ENCODE data around the gene LY6G6C.
A peak's percentile ranks its signal among the peaks of the same experiment; 100 is the strongest.

Gene LY6G6C

GRCh38 chr6:31702819-31703716 is 18.5 kb downstream of the LY6G6C start, which contains the start of gene ABHD16A:
Gene ABHD16A, minus strand, starts transcription at chr6:31703324. Its CDS starts 43 bp downstream, at chr6:31703281.
- peak; percentile 98 for DNase-seq

- DNase-seq = peak; percentile 15
Observed at GRCh38 chr6:31702405-31702818, 19.1 kb downstream of the LY6G6C start.

GRCh38 chr6:31701666-31702404 is 19.7 kb downstream of the LY6G6C start:
- no peak for DNase-seq

- DNase-seq = no peak
Observed at GRCh38 chr6:31700740-31701401, 20.7 kb downstream of the LY6G6C start.

- DNase-seq = no peak
Observed at GRCh38 chr6:31697555-31697954, 24.0 kb downstream of the LY6G6C start.

GRCh38 chr6:31693535-31693934 is 28.0 kb downstream of the LY6G6C start:
- DNase-seq = no peak

- no peak for DNase-seq
Observed at GRCh38 chr6:31692886-31693285, 28.7 kb downstream of the LY6G6C start.

GRCh38 chr6:31692353-31692752 is 29.2 kb downstream of the LY6G6C start:
- DNase-seq = no peak

- DNase-seq = no peak
Observed at GRCh38 chr6:31691564-31692108, 29.9 kb downstream of the LY6G6C start.

- no peak for DNase-seq
Observed at GRCh38 chr6:31691078-31691463, 30.5 kb downstream of the LY6G6C start.

- no peak for DNase-seq
Observed at GRCh38 chr6:31690231-31691077, 31.1 kb downstream of the LY6G6C start.

GRCh38 chr6:31689249-31690110 is 32.1 kb downstream of the LY6G6C start:
- peak; percentile 19 for DNase-seq

- DNase-seq = no peak
Observed at GRCh38 chr6:31687860-31688693, 33.5 kb downstream of the LY6G6C start.

GRCh38 chr6:31687321-31687720 is 34.2 kb downstream of the LY6G6C start:
- no peak for DNase-seq

GRCh38 chr6:31686483-31686882 is 35.1 kb downstream of the LY6G6C start:
- DNase-seq = no peak

- no peak for DNase-seq
Observed at GRCh38 chr6:31683591-31683990, 38.0 kb downstream of the LY6G6C start.

- peak; percentile 45 for DNase-seq
Observed at GRCh38 chr6:31681135-31681671, 40.3 kb downstream of the LY6G6C start.

- peak; percentile 81 for DNase-seq
Observed at GRCh38 chr6:31680226-31681134, 41.1 kb downstream of the LY6G6C start, which contains the start of gene LY6G5C. Gene LY6G5C, minus strand, starts transcription at chr6:31681067. Its CDS starts 694 bp downstream, at chr6:31680373.

- DNase-seq = no peak
Observed at GRCh38 chr6:31677955-31678354, 43.6 kb downstream of the LY6G6C start.
